Duodenal mucosa (tissue), 2 donors: Measurements from ENCODE around the gene WDR48.

Source experiments
- H3K27ac ChIP-seq: one replicate; pipeline ENCODE4 v1.7.0; 2013; ENCODE audit warnings: low read depth, low read length
- H3K27me3 ChIP-seq, 2 donors: one replicate each; pipeline ENCODE4 v1.7.0; 2013; ENCODE audit warnings: low read length in 2 of 2, control low read depth in 1 of 2; ENCODE audit not compliant: insufficient read depth in 2 of 2, control insufficient read depth in 1 of 2
- H3K36me3 ChIP-seq, 2 donors: one replicate each; pipeline ENCODE4 v1.7.0; 2013; ENCODE audit warnings: low read length in 2 of 2, control low read depth in 1 of 2; ENCODE audit not compliant: insufficient read depth in 2 of 2, control insufficient read depth in 1 of 2
- H3K4me1 ChIP-seq, 2 donors: one replicate each; pipeline ENCODE4 v1.7.0; 2013; ENCODE audit warnings: low read length in 2 of 2, control low read depth in 1 of 2; ENCODE audit not compliant: insufficient read depth in 2 of 2, control insufficient read depth in 1 of 2
- H3K4me3 ChIP-seq, 2 donors: one replicate each; pipeline ENCODE4 v1.7.0; 2013; ENCODE audit warnings: low read length in 2 of 2, low read depth in 1 of 2
- H3K9ac ChIP-seq, 2 donors: one replicate each; pipeline ENCODE4 v1.7.0; 2013; ENCODE audit warnings: low read length in 2 of 2, low read depth in 1 of 2
- H3K9me3 ChIP-seq, 2 donors: one replicate each; pipeline ENCODE4 v1.7.0; 2013; ENCODE audit warnings: low read length in 2 of 2, control low read depth in 1 of 2; ENCODE audit not compliant: control insufficient read depth in 1 of 2

The WDR48 gene

GRCh38 chr3:39106851-39107387 is 55.1 kb downstream of the WDR48 start:
- H3K9me3 ChIP-seq = no peaks in the 10 kb centered on the region
- H3K9ac ChIP-seq = peak overlapping the region; percentile 81 to 90
- H3K4me1 ChIP-seq = peaks cover 37 to 43% of the 10 kb centered on the region in 2 donors
- no peaks in the 10 kb centered on the region for H3K27me3 ChIP-seq
- H3K36me3 ChIP-seq = peaks cover 6 to 8% of the 10 kb centered on the region in 2 donors
- peak overlapping the region; percentile 89 for H3K27ac ChIP-seq
- peak overlapping the region; percentile 93 to 95 for H3K4me3 ChIP-seq

- peaks cover 2 to 8% of the 10 kb centered on the region in 2 donors for H3K36me3 ChIP-seq
- H3K4me1 ChIP-seq = peaks cover 37 to 43% of the 10 kb centered on the region in 2 donors
- H3K4me3 ChIP-seq = peak within 1 kb of the TSS; percentile 93 to 95
- H3K27ac ChIP-seq = peak within 1 kb of the TSS; percentile 89
- H3K9me3 ChIP-seq = no peaks in the 10 kb centered on the region
- H3K27me3 ChIP-seq = no peaks in the 10 kb centered on the region
- peak within 1 kb of the TSS; percentile 81 to 90 for H3K9ac ChIP-seq
Measured at GRCh38 chr3:39107388-39108199, 55.8 kb downstream of the WDR48 start, which contains the start of the genes GORASP1 and TTC21A. TSS of gene GORASP1 (minus strand) at chr3:39107627. CDS start at chr3:39107541, 86 bp downstream. TSS of gene TTC21A (plus strand) at chr3:39107680. CDS start at chr3:39107838, 158 bp downstream.

- Histone ChIP-seq H3K36me3 (peaks cover 0 to 8% of the 10 kb centered on the region in 2 donors), H3K9ac (peak overlapping the region; percentile 81 to 90), H3K9me3 (no peaks in the 10 kb centered on the region), H3K27ac (no peak overlapping the region), H3K4me3 (peak overlapping the region; percentile 93 to 95), H3K4me1 (peaks cover 37 to 43% of the 10 kb centered on the region in 2 donors), H3K27me3 (no peaks in the 10 kb centered on the region)
Measured at GRCh38 chr3:39108200-39108710, 56.4 kb downstream of the WDR48 start.

- Histone ChIP-seq H3K4me1 (peaks cover 35 to 36% of the 10 kb centered on the region in 2 donors), H3K9me3 (no peaks in the 10 kb centered on the region), H3K27me3 (no peaks in the 10 kb centered on the region), H3K4me3 (no peak overlapping the region), H3K9ac (no peak overlapping the region), H3K36me3 (peaks cover 0 to under 1% of the 10 kb centered on the region in 2 donors), H3K27ac (no peak overlapping the region)
Measured at GRCh38 chr3:39109086-39109485, 57.3 kb downstream of the WDR48 start.

GRCh38 chr3:39110041-39110639 is 58.3 kb downstream of the WDR48 start:
- Histone ChIP-seq H3K27me3 (no peaks in the 10 kb centered on the region), H3K9me3 (no peaks in the 10 kb centered on the region), H3K4me1 (peaks cover 25% of the 10 kb centered on the region in 2 donors), H3K36me3 (no peaks in the 10 kb centered on the region), H3K9ac (no peak overlapping the region), H3K4me3 (no peak overlapping the region), H3K27ac (no peak overlapping the region)

GRCh38 chr3:39112113-39112512 is 60.3 kb downstream of the WDR48 start:
- Histone ChIP-seq H3K4me1 (peaks cover 8 to 13% of the 10 kb centered on the region in 2 donors), H3K27ac (no peak overlapping the region), H3K27me3 (no peaks in the 10 kb centered on the region), H3K4me3 (no peak overlapping the region), H3K9me3 (no peaks in the 10 kb centered on the region), H3K36me3 (no peaks in the 10 kb centered on the region), H3K9ac (no peak overlapping the region)

- Histone ChIP-seq H3K9ac (no peak overlapping the region), H3K4me1 (peaks cover 8 to 13% of the 10 kb centered on the region in 2 donors), H3K36me3 (no peaks in the 10 kb centered on the region), H3K27ac (no peak overlapping the region), H3K27me3 (no peaks in the 10 kb centered on the region), H3K9me3 (no peaks in the 10 kb centered on the region), H3K4me3 (no peak overlapping the region)
Measured at GRCh38 chr3:39112535-39112934, 60.7 kb downstream of the WDR48 start.

- Histone ChIP-seq H3K27ac (no peak overlapping the region), H3K4me1 (peaks cover 2 to 7% of the 10 kb centered on the region in 2 donors), H3K9me3 (no peaks in the 10 kb centered on the region), H3K36me3 (no peaks in the 10 kb centered on the region), H3K9ac (no peak overlapping the region), H3K4me3 (no peak overlapping the region), H3K27me3 (no peaks in the 10 kb centered on the region)
Measured at GRCh38 chr3:39113291-39113690, 61.5 kb downstream of the WDR48 start.

- H3K9me3 ChIP-seq = no peaks in the 10 kb centered on the region
- no peaks in the 10 kb centered on the region for H3K36me3 ChIP-seq
- no peaks in the 10 kb centered on the region for H3K27me3 ChIP-seq
Measured at GRCh38 chr3:39114456-39114855, 62.6 kb downstream of the WDR48 start.

GRCh38 chr3:39115870-39116269 is 64.1 kb downstream of the WDR48 start:
- Histone ChIP-seq H3K27ac (no peak overlapping the region), H3K9ac (no peak overlapping the region), H3K9me3 (no peaks in the 10 kb centered on the region), H3K4me3 (no peak overlapping the region), H3K36me3 (no peaks in the 10 kb centered on the region), H3K27me3 (no peaks in the 10 kb centered on the region), H3K4me1 (no peaks in the 10 kb centered on the region)

More at GRCh38 chr3:39114456-39114855, 62.6 kb downstream of the WDR48 start:
- Histone ChIP-seq H3K4me1 (no peaks in the 10 kb centered on the region), H3K27ac (no peak overlapping the region), H3K9ac (no peak overlapping the region), H3K4me3 (no peak overlapping the region)
